Neural progenitor cell (in vitro differentiated cells): ENCODE data around the gene RAPGEF4.

Experiments
- CTCF ChIP-seq: fragments of 200-600 bp; sonication (generic); IDR thresholded peaks from 2 replicates; pipeline ENCODE4 v1.5.1; 2017; ENCODE audit warnings: antibody characterized with exemption, mild to moderate bottlenecking
- EZH2 ChIP-seq: fragments of 200-600 bp; sonication (generic); IDR thresholded peaks from 2 replicates; pipeline ENCODE4 v1.6.1; 2017; ENCODE audit warnings: antibody characterized with exemption, mild to moderate bottlenecking, moderate library complexity
- EZH2phosphoT487 ChIP-seq: fragments of 200-600 bp; sonication (generic); IDR thresholded peaks from 2 replicates; pipeline ENCODE4 v1.6.1; 2017; ENCODE audit warnings: antibody characterized with exemption

- TF ChIP-seq CTCF = no peak
- no peak for TF ChIP-seq EZH2
- no peak for TF ChIP-seq EZH2phosphoT487
These were observed 323.0 kb downstream of the RAPGEF4 start for GRCh38 chr2:173058673-173059072.
